ENCODE results near the gene PTPMT1. TPM values are rescaled to one million over a fixed set of nuclear protein-coding genes. Genes with fewer than 3 reads are reported as not detected.

PTPMT1 gene
- total and polyA plus RNA-seq, 9 donors: 33.8 to 103 (median 39.6) TPM

DNA sequence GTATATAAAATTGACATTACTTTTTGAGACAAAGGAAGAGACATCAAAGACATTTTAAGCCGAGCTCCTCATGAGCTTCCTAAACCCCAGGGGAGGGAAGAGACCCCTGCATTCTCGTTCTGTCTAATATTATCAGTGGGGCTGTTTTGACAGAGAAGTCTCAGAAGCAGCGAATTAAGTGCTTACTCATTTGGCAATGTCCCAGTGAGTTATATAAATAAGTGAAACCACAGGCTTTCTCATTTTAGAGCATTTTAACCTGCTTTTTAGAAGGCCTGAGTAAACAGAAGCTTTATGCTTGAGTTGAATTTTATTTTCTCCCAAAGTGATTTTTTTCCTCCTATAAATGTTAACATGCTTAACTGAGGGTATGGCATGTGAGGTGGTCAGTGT, 52.0 kb downstream of the PTPMT1 start:
- no peak for DNase-seq
- Histone ChIP-seq H3K9me3 (no peaks in the 10 kb centered on the region), H3K27me3 (no peaks in the 10 kb centered on the region), H3K4me1 (ENCODE audit: insufficient read depth) (peaks cover 2% of the 10 kb centered on the region), H3K36me3 (no peaks in the 10 kb centered on the region), H3K4me3 (no peak overlapping the region), H3K27ac (peak overlapping the region in 1 of 2 donors; percentile 36)
- TF ChIP-seq EP300 (IDR thresholded peaks at IDR 0.05) (no peak), POLR2A (IDR thresholded peaks at IDR 0.05) (no peak)
- TF ChIP-seq, protein P1, sequence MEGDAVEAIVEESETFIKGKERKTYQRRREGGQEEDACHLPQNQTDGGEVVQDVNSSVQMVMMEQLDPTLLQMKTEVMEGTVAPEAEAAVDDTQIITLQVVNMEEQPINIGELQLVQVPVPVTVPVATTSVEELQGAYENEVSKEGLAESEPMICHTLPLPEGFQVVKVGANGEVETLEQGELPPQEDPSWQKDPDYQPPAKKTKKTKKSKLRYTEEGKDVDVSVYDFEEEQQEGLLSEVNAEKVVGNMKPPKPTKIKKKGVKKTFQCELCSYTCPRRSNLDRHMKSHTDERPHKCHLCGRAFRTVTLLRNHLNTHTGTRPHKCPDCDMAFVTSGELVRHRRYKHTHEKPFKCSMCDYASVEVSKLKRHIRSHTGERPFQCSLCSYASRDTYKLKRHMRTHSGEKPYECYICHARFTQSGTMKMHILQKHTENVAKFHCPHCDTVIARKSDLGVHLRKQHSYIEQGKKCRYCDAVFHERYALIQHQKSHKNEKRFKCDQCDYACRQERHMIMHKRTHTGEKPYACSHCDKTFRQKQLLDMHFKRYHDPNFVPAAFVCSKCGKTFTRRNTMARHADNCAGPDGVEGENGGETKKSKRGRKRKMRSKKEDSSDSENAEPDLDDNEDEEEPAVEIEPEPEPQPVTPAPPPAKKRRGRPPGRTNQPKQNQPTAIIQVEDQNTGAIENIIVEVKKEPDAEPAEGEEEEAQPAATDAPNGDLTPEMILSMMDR (IDR thresholded peaks at IDR 0.05): no peak
- WGBS, 3 donors: 6 to 23% (median 11%) methylated on average over 3 of the region's 3 CpGs
- intact Hi-C loops (cut with DNase I): loop anchor here in 3 of 4 donors (10.0 kb wide), 1 partner anchor 243 kb away; the partner anchor contains the start of gene SPI1 (in 3 of the 3)

DNA sequence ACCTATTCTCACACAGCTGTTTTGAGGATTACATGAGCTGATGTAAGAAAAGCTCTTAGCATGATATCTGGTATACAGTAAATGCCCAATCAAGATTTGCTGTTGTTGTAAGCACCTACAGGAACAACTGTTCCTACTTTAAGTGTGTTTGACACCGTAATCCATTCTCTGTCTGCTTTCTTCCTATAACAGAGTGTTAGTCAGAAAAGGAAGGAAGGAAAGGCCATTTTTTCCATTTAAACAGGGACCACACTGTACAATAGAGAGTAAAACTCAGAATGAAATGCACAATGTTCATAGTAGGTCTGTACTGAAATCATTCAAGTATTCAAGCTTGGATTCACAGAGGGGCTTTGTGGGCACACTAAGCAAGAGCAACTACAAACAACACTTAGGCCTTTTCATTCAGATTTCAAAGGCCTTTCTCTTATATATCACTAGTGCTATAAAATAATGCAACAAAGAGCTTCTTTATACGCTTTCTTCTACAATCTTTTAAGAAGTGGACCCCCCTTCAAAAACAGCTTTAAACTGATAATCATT, 55.5 kb downstream of the PTPMT1 start:
- H3K36me3 ChIP-seq: no peaks in the 10 kb centered on the region
- DNase-seq: no peak
- no peak overlapping the region for H3K27ac ChIP-seq
- no peaks in the 10 kb centered on the region for H3K27me3 ChIP-seq
- peaks cover 2% of the 10 kb centered on the region for H3K4me1 ChIP-seq (ENCODE audit: insufficient read depth)
- WGBS, 3 donors: 88 to 91% (median 90%) methylated on average over 2 of the region's 2 CpGs
- no peaks in the 10 kb centered on the region for H3K9me3 ChIP-seq
- intact Hi-C loops (cut with DNase I): no loop called here
- TF ChIP-seq POLR2A (IDR thresholded peaks at IDR 0.05) (no peak), EP300 (IDR thresholded peaks at IDR 0.05) (no peak)
- TF ChIP-seq, protein P1 (IDR thresholded peaks at IDR 0.05): no peak
- H3K4me3 ChIP-seq: no peak overlapping the region

Small RNA genes lying within 50 kb of the gene (small RNA-seq; reads per million reads assigned to genes)
- not detected for gene RN7SL652P
- gene RNU5E-10P: not detected

Other genes starting within 250 kb of the PTPMT1 start
- under 1 TPM in 3 of 7 donors, not detected in 4; 0.18 to 0.40 (median 0.32) TPM for gene MYBPC3, start 212.9 kb upstream of the PTPMT1 start, total RNA-seq
- under 1 TPM; 0.05 to 0.22 TPM for gene MYBPC3, start 212.9 kb upstream of the PTPMT1 start, polyA plus RNA-seq
- 10 to 100 TPM in 2 of 7 donors, 1 to 10 TPM in 5; 5.1 to 21.5 (median 8.5) TPM for gene SPI1, start 187.1 kb upstream of the PTPMT1 start, total RNA-seq
- gene SPI1, start 187.1 kb upstream of the PTPMT1 start, polyA plus RNA-seq: 1 to 10 TPM; 3.9 to 6.8 TPM
- gene SLC39A13, start 157.0 kb upstream of the PTPMT1 start, total RNA-seq: 10 to 100 TPM; 38.7 to 60.2 (median 51.7) TPM
- 10 to 100 TPM in 1 of 2 donors, 1 to 10 TPM in 1; 2.8 to 54.8 TPM for gene SLC39A13, start 157.0 kb upstream of the PTPMT1 start, polyA plus RNA-seq
- gene PSMC3, start 139.2 kb upstream of the PTPMT1 start, total RNA-seq: 10 to 100 TPM; 60.7 to 89.6 (median 79.4) TPM
- 100 to 1,000 TPM; 104 to 267 TPM for gene PSMC3, start 139.2 kb upstream of the PTPMT1 start, polyA plus RNA-seq
- under 1 TPM in 3 of 7 donors, not detected in 4; 0.23 to 0.43 (median 0.32) TPM for gene RAPSN, start 116.5 kb upstream of the PTPMT1 start, total RNA-seq
- under 1 TPM in 1 of 2 donors, not detected in 1; 0.08 TPM for gene RAPSN, start 116.5 kb upstream of the PTPMT1 start, polyA plus RNA-seq
- 100 to 1,000 TPM in 1 of 7 donors, 10 to 100 TPM in 6; 64.0 to 109 (median 74.9) TPM for gene CELF1, start 12.5 kb upstream of the PTPMT1 start, total RNA-seq
- 10 to 100 TPM; 25.0 to 48.3 TPM for gene CELF1, start 12.5 kb upstream of the PTPMT1 start, polyA plus RNA-seq
- 10 to 100 TPM; 14.4 to 21.6 (median 17.9) TPM for gene KBTBD4, start 13.4 kb downstream of the PTPMT1 start, total RNA-seq
- gene KBTBD4, start 13.4 kb downstream of the PTPMT1 start, polyA plus RNA-seq: 10 to 100 TPM; 19.3 to 23.5 TPM
- 10 to 100 TPM; 40.8 to 73.2 (median 60.2) TPM for gene NDUFS3, start 13.5 kb downstream of the PTPMT1 start, total RNA-seq
- 10 to 100 TPM; 61.4 to 76.9 TPM for gene NDUFS3, start 13.5 kb downstream of the PTPMT1 start, polyA plus RNA-seq
- gene FAM180B, start 21.1 kb downstream of the PTPMT1 start, total RNA-seq: not detected
- under 1 TPM in 1 of 2 donors, not detected in 1; 0.62 TPM for gene FAM180B, start 21.1 kb downstream of the PTPMT1 start, polyA plus RNA-seq
- gene C1QTNF4, start 28.8 kb downstream of the PTPMT1 start, total RNA-seq: 10 to 100 TPM in 6 of 7 donors, 1 to 10 TPM in 1; 9.1 to 29.6 (median 14.8) TPM
- gene C1QTNF4, start 28.8 kb downstream of the PTPMT1 start, polyA plus RNA-seq: 10 to 100 TPM in 1 of 2 donors, not detected in 1; 22.2 TPM
- gene MTCH2, start 77.0 kb downstream of the PTPMT1 start, total RNA-seq: 10 to 100 TPM; 13.0 to 44.1 (median 38.8) TPM
- 10 to 100 TPM; 20.4 to 51.2 TPM for gene MTCH2, start 77.0 kb downstream of the PTPMT1 start, polyA plus RNA-seq
- gene AGBL2, start 149.8 kb downstream of the PTPMT1 start, total RNA-seq: 10 to 100 TPM in 1 of 7 donors, 1 to 10 TPM in 5, under 1 TPM in 1; 0.83 to 13.1 (median 2.8) TPM
- gene AGBL2, start 149.8 kb downstream of the PTPMT1 start, polyA plus RNA-seq: 1 to 10 TPM; 2.0 to 4.5 TPM
- gene FNBP4, start 201.7 kb downstream of the PTPMT1 start, total RNA-seq: 100 to 1,000 TPM in 5 of 7 donors, 10 to 100 TPM in 2; 81.8 to 167 (median 131) TPM
- gene FNBP4, start 201.7 kb downstream of the PTPMT1 start, polyA plus RNA-seq: 10 to 100 TPM; 59.4 to 72.8 TPM

Measured in ovary (tissue), 9 donors.